Neuronal stem cell (in vitro differentiated cells): Measurements from ENCODE around the gene TGM6.

ENCODE experiments used
- DNase-seq: peaks from one replicate; pipeline ENCODE4 v3.0.0-alpha.2; 2013; ENCODE audit warnings: low spot score
- H2AFZ ChIP-seq: one replicate; pipeline ENCODE4 v1.6.1; 2013; ENCODE audit warnings: mild to moderate bottlenecking, low read length, inconsistent platforms
- H2AK5ac ChIP-seq: 2 replicates; pipeline ENCODE4 v1.6.1; 2013; ENCODE audit warnings: low read depth, mild to moderate bottlenecking, inconsistent platforms, low read length, moderate library complexity, mixed read lengths
- H2BK120ac ChIP-seq: 2 replicates; pipeline ENCODE4 v1.6.1; 2013; ENCODE audit warnings: low read depth, mild to moderate bottlenecking, inconsistent platforms, low read length, moderate library complexity, mixed read lengths
- H2BK12ac ChIP-seq: one replicate; pipeline ENCODE4 v1.6.1; 2013; ENCODE audit warnings: low read length, inconsistent platforms
- H2BK15ac ChIP-seq: 2 replicates; pipeline ENCODE4 v1.6.1; 2013; ENCODE audit warnings: mild to moderate bottlenecking, low read length, inconsistent platforms, mixed read lengths
- H2BK5ac ChIP-seq: one replicate; pipeline ENCODE4 v1.6.1; 2013; ENCODE audit warnings: inconsistent platforms, mild to moderate bottlenecking, low read length, moderate library complexity
- H3K14ac ChIP-seq: one replicate; pipeline ENCODE4 v1.6.1; 2013; ENCODE audit warnings: low read length, inconsistent platforms
- H3K18ac ChIP-seq: 2 replicates; pipeline ENCODE4 v1.6.1; 2013; ENCODE audit warnings: low read length, inconsistent platforms
- H3K23ac ChIP-seq: 2 replicates; pipeline ENCODE4 v1.6.1; 2013; ENCODE audit warnings: low read depth, mild to moderate bottlenecking, mixed read lengths, low read length, inconsistent platforms; ENCODE audit not compliant: poor library complexity
- H3K27ac ChIP-seq: replicated peaks from 3 replicates; pipeline ENCODE4 v1.5.1; 2013; ENCODE audit warnings: low read length, inconsistent platforms
- H3K27me3 ChIP-seq, 3 experiments: 2 replicates each; pipeline ENCODE4 v1.6.1; 2013; ENCODE audit warnings: low read length in 3 of 3, mild to moderate bottlenecking in 2 of 3, inconsistent platforms in 1 of 3, low read depth in 1 of 3, mixed read lengths in 1 of 3, moderate library complexity in 1 of 3; ENCODE audit not compliant: control insufficient read depth in 3 of 3, insufficient read depth in 3 of 3
- H3K36me3 ChIP-seq, 2 donors: replicated peaks in 1 of 2; 2 replicates each; pipeline ENCODE4 v1.6.1; 2013; ENCODE audit warnings: low read length in 2 of 2; ENCODE audit not compliant: control insufficient read depth in 2 of 2, insufficient read depth in 2 of 2
- H3K4ac ChIP-seq: 2 replicates; pipeline ENCODE4 v1.6.1; 2013; ENCODE audit warnings: inconsistent platforms, mild to moderate bottlenecking, low read length, moderate library complexity
- H3K4me1 ChIP-seq, 2 donors: 1 replicate in 1 of 2; 2 replicates in 1 of 2; pipeline ENCODE4 v1.6.1; 2013; ENCODE audit warnings: low read length in 2 of 2, low read depth in 1 of 2; ENCODE audit not compliant: control insufficient read depth in 2 of 2, insufficient read depth in 1 of 2
- H3K4me2 ChIP-seq: one replicate; pipeline ENCODE4 v1.6.1; 2013; ENCODE audit warnings: mild to moderate bottlenecking, low read length, inconsistent platforms; ENCODE audit not compliant: insufficient read depth, poor library complexity, severe bottlenecking
- H3K4me3 ChIP-seq, 2 donors: 2 replicates each; pipeline ENCODE4 v1.5.1; 2013; ENCODE audit warnings: low read length in 2 of 2, mild to moderate bottlenecking in 2 of 2, inconsistent platforms in 1 of 2, moderate library complexity in 1 of 2
- H3K79me1 ChIP-seq: one replicate; pipeline ENCODE4 v1.6.1; 2013; ENCODE audit warnings: low read depth, mild to moderate bottlenecking, inconsistent platforms, low read length, moderate library complexity
- H3K9ac ChIP-seq: one replicate; pipeline ENCODE4 v1.6.1; 2013; ENCODE audit warnings: mild to moderate bottlenecking, low read depth, low read length, inconsistent platforms; ENCODE audit not compliant: poor library complexity
- H3K9me3 ChIP-seq, 2 donors: replicated peaks in 1 of 2; 2 replicates each; pipeline versions ENCODE3 to v1.6.1; 2013; ENCODE audit warnings: low read length in 2 of 2, mild to moderate bottlenecking in 2 of 2, inconsistent platforms in 1 of 2, low read depth in 1 of 2, mixed read lengths in 1 of 2, moderate library complexity in 1 of 2; ENCODE audit not compliant: control insufficient read depth in 2 of 2, insufficient read depth in 1 of 2
- H4K8ac ChIP-seq: one replicate; pipeline ENCODE4 v1.6.1; 2013; ENCODE audit warnings: low read depth, mild to moderate bottlenecking, inconsistent platforms, low read length, moderate library complexity
- H4K91ac ChIP-seq: one replicate; pipeline ENCODE4 v1.6.1; 2013; ENCODE audit warnings: low read length, low read depth, mild to moderate bottlenecking, inconsistent platforms; ENCODE audit not compliant: poor library complexity
- WGBS, 2 donors: extraction: QIAGEN DNeasy Blood & Tissue Kit; methylation state at CpG; one replicate each; pipeline ENCODE4 v1.1.7; 2013; ENCODE audit warnings: missing lambda C conversion rate in 2 of 2, mixed read lengths in 1 of 2; ENCODE audit not compliant: insufficient read length in 2 of 2, insufficient replicate concordance in 1 of 2; ENCODE audit errors: extremely low coverage in 2 of 2; 5-methylcytosine and 5-hydroxymethylcytosine counted together

Gene TGM6

GRCh38 chr20:2459981-2460751 is 79.5 kb downstream of the TGM6 start:
- H3K4me3 ChIP-seq: no peak overlapping the region
- no peaks in the 10 kb centered on the region for H3K4me1 ChIP-seq
- no peak overlapping the region for H3K18ac ChIP-seq
- H3K4ac ChIP-seq: no peak overlapping the region
- H2BK15ac ChIP-seq: no peak overlapping the region
- no peak overlapping the region for H2BK12ac ChIP-seq
- H3K79me1 ChIP-seq: peaks cover 3% of the 10 kb centered on the region
- H2BK5ac ChIP-seq: no peak overlapping the region
- no peak overlapping the region for H2BK120ac ChIP-seq
- H4K8ac ChIP-seq: no peak overlapping the region
- H3K4me2 ChIP-seq: no peak overlapping the region
- no peaks in the 10 kb centered on the region for H3K9me3 ChIP-seq
- H3K14ac ChIP-seq: no peak overlapping the region
- no peak overlapping the region for H2AFZ ChIP-seq
- H3K23ac ChIP-seq: no peak overlapping the region
- H3K9ac ChIP-seq: no peak overlapping the region
- no CpG with 5 or more reads among the region's 1 CpG for WGBS, 2 donors
- H2AK5ac ChIP-seq: no peak overlapping the region
- peaks cover 36 to 80% of the 10 kb centered on the region in 2 donors for H3K36me3 ChIP-seq
- DNase-seq: no peak
- no peaks in the 10 kb centered on the region for H3K27me3 ChIP-seq
- H4K91ac ChIP-seq: no peak overlapping the region
- no peak overlapping the region for H3K27ac ChIP-seq

GRCh38 chr20:2460752-2461424 is 80.2 kb downstream of the TGM6 start:
- Histone ChIP-seq H3K4me1 (no peaks in the 10 kb centered on the region), H2BK120ac (no peak overlapping the region), H3K9me3 (no peaks in the 10 kb centered on the region), H3K4ac (no peak overlapping the region), H2BK5ac (no peak overlapping the region), H3K9ac (no peak overlapping the region), H3K79me1 (peaks cover 3% of the 10 kb centered on the region), H4K8ac (no peak overlapping the region), H3K18ac (no peak overlapping the region), H3K27ac (no peak overlapping the region), H3K23ac (no peak overlapping the region), H3K36me3 (peaks cover 41 to 88% of the 10 kb centered on the region in 2 donors), H2AFZ (no peak overlapping the region), H3K27me3 (no peaks in the 10 kb centered on the region), H3K14ac (no peak overlapping the region), H2AK5ac (no peak overlapping the region), H2BK15ac (no peak overlapping the region), H3K4me2 (no peak overlapping the region), H3K4me3 (no peak overlapping the region), H4K91ac (no peak overlapping the region), H2BK12ac (no peak overlapping the region)
- WGBS, 2 donors: no CpG with 5 or more reads among the region's 4 CpGs
- no peak for DNase-seq

GRCh38 chr20:2462484-2462883 is 81.8 kb downstream of the TGM6 start:
- no peak overlapping the region for H3K23ac ChIP-seq
- no peak overlapping the region for H4K91ac ChIP-seq
- H3K14ac ChIP-seq: no peak overlapping the region
- peaks cover 3% of the 10 kb centered on the region for H3K79me1 ChIP-seq
- no peak overlapping the region for H2BK5ac ChIP-seq
- no peak overlapping the region for H2AFZ ChIP-seq
- no peak overlapping the region for H2BK120ac ChIP-seq
- H3K18ac ChIP-seq: no peak overlapping the region
- no peak overlapping the region for H3K4me2 ChIP-seq
- H4K8ac ChIP-seq: no peak overlapping the region
- no peak overlapping the region for H3K4ac ChIP-seq
- DNase-seq: no peak
- H3K36me3 ChIP-seq: peaks cover 53 to 99% of the 10 kb centered on the region in 2 donors
- H2BK15ac ChIP-seq: no peak overlapping the region
- H3K27ac ChIP-seq: no peak overlapping the region
- no peaks in the 10 kb centered on the region for H3K4me1 ChIP-seq
- H3K9ac ChIP-seq: no peak overlapping the region
- H3K27me3 ChIP-seq: no peaks in the 10 kb centered on the region
- no peak overlapping the region for H3K4me3 ChIP-seq
- H3K9me3 ChIP-seq: no peaks in the 10 kb centered on the region
- H2AK5ac ChIP-seq: no peak overlapping the region
- H2BK12ac ChIP-seq: no peak overlapping the region
- no CpG with 5 or more reads among the region's 3 CpGs for WGBS, 2 donors

GRCh38 chr20:2463616-2464365 is 83.1 kb downstream of the TGM6 start:
- no peak overlapping the region for H3K23ac ChIP-seq
- H2BK5ac ChIP-seq: no peak overlapping the region
- no peak overlapping the region for H3K4me3 ChIP-seq
- H2BK12ac ChIP-seq: no peak overlapping the region
- H2AK5ac ChIP-seq: no peak overlapping the region
- H3K27me3 ChIP-seq: no peaks in the 10 kb centered on the region
- no peak overlapping the region for H3K27ac ChIP-seq
- H4K91ac ChIP-seq: no peak overlapping the region
- H3K4ac ChIP-seq: no peak overlapping the region
- H2BK15ac ChIP-seq: no peak overlapping the region
- peaks cover under 1 to 2% of the 10 kb centered on the region in 2 donors for H3K4me1 ChIP-seq
- H2BK120ac ChIP-seq: no peak overlapping the region
- H3K9ac ChIP-seq: no peak overlapping the region
- WGBS, 2 donors: no CpG with 5 or more reads among the region's 9 CpGs
- H3K9me3 ChIP-seq: no peaks in the 10 kb centered on the region
- no peak overlapping the region for H4K8ac ChIP-seq
- H3K36me3 ChIP-seq: peaks cover 57 to 100% of the 10 kb centered on the region in 2 donors
- H3K4me2 ChIP-seq: no peak overlapping the region
- H2AFZ ChIP-seq: no peak overlapping the region
- H3K14ac ChIP-seq: no peak overlapping the region
- H3K18ac ChIP-seq: no peak overlapping the region
- no peak for DNase-seq
- H3K79me1 ChIP-seq: peaks cover 3% of the 10 kb centered on the region
